GM12864 (cell line): Measurements from ENCODE around the gene RMND5A.
"Not testable (repeated sequence)": the region's sequence is repeated elsewhere in the genome, so short reads cannot be mapped to it uniquely, and the experiment has no call there.

Source experiments
- DNase-seq: peaks from one replicate; pipeline ENCODE4 v3.0.0-alpha.2; 2011; ENCODE audit warnings: low read depth
- H3K4me3 ChIP-seq: 2 replicates; pipeline ENCODE4 v1.5.1; 2011; ENCODE audit warnings: mild to moderate bottlenecking, low read depth, low read length, control low read depth
- TF ChIP-seq, protein P1 (sequence below): IDR thresholded peaks from 2 replicates; pipeline ENCODE4 v1.5.1; 2011; ENCODE audit warnings: low read depth, mild to moderate bottlenecking, moderate library complexity, low read length, control low read depth, inconsistent platforms; ENCODE audit errors: missing control alignments

The RMND5A gene

DNA sequence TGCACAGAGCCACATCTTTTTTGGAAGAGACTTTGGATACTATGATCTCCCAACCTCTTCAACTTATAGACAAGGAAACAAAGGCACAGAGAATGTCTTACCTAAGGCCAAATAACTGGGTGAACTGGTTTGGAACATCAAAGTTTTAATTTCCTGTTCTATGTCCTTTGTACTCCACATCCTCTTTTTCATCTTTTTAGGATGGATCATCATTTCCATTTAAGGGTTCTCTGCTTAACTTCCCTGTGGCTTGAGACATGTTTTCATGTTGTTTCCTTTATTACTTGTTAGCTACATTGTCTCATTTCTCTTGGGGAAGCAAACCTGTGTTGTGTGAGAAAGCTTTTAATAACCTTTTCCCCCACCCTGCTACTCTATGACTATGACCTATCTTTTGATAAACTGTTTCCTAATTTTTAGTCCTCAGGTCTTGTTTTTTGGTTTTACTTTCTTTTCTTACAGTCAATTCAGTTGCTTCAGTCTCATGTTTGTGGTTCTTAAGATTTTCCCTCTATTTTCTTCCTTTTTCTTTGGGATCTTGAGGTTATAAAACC lies 22.5 kb upstream of the RMND5A start:
- TF ChIP-seq, protein P1, sequence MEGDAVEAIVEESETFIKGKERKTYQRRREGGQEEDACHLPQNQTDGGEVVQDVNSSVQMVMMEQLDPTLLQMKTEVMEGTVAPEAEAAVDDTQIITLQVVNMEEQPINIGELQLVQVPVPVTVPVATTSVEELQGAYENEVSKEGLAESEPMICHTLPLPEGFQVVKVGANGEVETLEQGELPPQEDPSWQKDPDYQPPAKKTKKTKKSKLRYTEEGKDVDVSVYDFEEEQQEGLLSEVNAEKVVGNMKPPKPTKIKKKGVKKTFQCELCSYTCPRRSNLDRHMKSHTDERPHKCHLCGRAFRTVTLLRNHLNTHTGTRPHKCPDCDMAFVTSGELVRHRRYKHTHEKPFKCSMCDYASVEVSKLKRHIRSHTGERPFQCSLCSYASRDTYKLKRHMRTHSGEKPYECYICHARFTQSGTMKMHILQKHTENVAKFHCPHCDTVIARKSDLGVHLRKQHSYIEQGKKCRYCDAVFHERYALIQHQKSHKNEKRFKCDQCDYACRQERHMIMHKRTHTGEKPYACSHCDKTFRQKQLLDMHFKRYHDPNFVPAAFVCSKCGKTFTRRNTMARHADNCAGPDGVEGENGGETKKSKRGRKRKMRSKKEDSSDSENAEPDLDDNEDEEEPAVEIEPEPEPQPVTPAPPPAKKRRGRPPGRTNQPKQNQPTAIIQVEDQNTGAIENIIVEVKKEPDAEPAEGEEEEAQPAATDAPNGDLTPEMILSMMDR: no peak
- DNase-seq: no peak
- H3K4me3 ChIP-seq: no peak overlapping the region

DNA sequence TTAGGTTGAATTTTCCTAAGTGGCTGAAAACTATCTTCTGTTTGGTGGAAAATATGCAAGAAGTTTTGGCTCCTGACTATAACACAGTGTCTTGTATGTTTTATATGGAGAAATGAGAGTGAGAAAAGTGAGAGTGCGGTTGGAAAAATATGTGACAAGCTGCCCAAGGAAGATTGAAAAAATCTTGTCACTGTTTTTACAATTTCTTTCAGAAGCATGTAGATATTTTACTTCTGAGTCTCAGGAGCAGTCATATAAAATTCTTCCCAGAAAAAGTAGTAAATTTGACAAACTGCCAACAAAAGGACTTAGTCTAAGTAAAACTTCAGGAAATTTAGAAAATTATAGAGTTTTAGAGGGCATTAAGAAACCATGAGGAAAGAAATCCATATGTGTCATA lies 19.4 kb upstream of the RMND5A start:
- TF ChIP-seq, protein P1: no peak
- no peak overlapping the region for H3K4me3 ChIP-seq
- no peak for DNase-seq

DNA sequence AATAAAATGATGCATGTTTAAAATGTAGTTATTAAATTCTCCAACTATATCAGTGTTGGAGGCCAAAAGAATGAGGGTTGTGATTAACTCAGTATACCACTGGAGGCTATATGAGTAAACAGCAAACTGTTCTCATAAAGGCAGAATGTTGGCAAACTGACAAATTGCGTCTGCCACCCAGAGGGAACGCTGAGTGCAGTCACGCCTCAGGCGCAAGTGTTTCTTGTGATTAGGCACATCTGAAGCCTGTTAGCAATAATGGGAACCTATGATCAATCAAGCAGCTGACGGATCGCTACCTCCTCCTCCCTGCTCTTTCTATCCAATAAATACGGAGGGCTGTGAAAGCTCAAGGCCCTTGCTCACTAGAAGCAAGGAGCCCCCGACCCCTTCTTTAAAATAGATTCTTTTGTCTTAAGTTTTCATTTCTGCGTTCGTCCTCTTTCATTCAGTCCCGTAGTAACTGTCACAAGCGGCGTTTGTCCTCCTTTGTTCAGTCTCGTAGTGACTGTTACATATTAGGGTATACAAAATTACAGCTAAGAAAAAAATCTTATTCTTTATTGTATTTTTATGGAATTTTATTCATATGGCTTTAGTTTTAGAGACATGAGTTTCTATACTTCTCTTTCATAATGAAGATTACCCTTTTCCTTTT lies 16.3 kb upstream of the RMND5A start:
- TF ChIP-seq, protein P1: no peak
- H3K4me3 ChIP-seq: no peak overlapping the region
- no peak for DNase-seq

- TF ChIP-seq, protein P1: no peak
- DNase-seq: no peak
- H3K4me3 ChIP-seq: no peak overlapping the region
Observed at GRCh38 chr2:86704459-86704971, 15.6 kb upstream of the RMND5A start.

DNA sequence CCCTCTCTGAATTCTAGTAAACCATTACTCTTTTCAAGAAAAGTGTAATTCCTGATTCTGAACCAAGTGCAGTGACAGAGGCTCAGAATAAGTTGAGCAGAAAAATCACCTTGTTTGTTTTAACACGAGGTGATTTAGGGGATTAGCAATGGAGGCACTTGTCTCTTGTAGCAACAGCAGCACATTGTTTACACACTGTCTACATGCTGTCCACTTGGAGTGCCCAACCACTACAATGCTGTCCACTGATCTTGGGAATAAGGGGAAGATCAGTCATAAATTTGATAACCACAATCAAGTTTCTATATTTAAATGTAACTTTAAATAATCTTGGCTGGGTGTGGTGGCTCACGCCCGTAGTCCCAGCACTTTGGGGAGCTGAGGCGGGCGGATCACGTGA lies 13.9 kb upstream of the RMND5A start:
- TF ChIP-seq, protein P1: no peak
- no peak overlapping the region for H3K4me3 ChIP-seq
- no peak for DNase-seq

- no peak for DNase-seq
- H3K4me3 ChIP-seq: no peak overlapping the region
- TF ChIP-seq, protein P1: no peak
Observed at GRCh38 chr2:86706935-86707334, 13.2 kb upstream of the RMND5A start.

GRCh38 chr2:86708126-86708525 lies 12.0 kb upstream of the RMND5A start:
- DNase-seq, H3K4me3 ChIP-seq: not testable (repeated sequence)

- H3K4me3 ChIP-seq, DNase-seq: not testable (repeated sequence)
Observed at GRCh38 chr2:86714579-86715173, 5.4 kb upstream of the RMND5A start.

- H3K4me3 ChIP-seq: peak overlapping the region; percentile 50; the same call in 1 of the 2 replicates
Observed at GRCh38 chr2:86719263-86719636, 841 bp upstream of the RMND5A start.

DNA sequence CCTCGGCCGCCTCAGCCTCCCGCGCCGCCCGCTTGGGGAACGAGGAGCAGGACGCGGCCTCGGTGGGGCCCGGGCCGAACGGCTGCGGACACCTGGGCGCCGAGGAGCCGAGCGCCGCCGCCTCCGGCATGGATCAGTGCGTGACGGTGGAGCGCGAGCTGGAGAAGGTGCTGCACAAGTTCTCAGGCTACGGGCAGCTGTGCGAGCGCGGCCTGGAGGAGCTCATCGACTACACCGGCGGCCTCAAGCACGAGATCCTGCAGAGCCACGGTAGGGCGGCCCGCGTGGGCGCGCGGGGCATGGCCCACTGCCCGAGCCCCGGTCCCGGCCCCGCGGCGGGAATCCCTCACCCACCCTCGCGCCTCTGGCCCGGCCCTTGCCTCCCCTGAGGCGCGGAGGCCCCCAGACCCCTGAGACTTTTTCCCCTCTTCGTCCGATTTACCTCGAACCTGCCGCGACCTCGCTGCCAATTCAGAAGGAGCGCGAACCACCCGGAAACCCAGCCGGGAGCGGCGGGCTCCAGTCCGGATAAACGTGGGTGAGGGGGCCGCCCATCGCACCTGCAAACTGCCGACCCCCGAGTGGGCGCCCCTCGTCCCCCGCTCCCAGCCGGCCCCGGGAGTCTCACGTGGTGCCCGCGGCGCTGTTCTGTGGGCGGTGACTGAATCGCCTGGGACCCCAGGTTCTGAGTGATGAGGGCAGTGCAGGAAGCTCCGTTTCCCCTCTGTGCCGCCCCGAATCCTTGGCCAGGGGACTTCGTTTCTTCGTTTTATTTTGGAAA lies 639 bp downstream of the RMND5A start:
- DNase-seq: not testable (repeated sequence)
- H3K4me3 ChIP-seq: peak overlapping the region; percentile 73

More at GRCh38 chr2:86719263-86719636, 841 bp upstream of the RMND5A start:
- not testable (repeated sequence) for DNase-seq
